ENCODE results near the gene RNU2-63P. TPM values are rescaled to one million over a fixed set of nuclear protein-coding genes. Genes with fewer than 3 reads are reported as not detected.
"Not testable (repeated sequence)": the region's sequence is repeated elsewhere in the genome, so short reads cannot be mapped to it uniquely, and the experiment has no call there.

The RNU2-63P gene
- total RNA-seq, 1 donor from 2014 or later: 6.9 TPM

GRCh38 chr2:88006912-88007439, 9.4 kb downstream of the RNU2-63P start:
- no peak for TF ChIP-seq CTCF (IDR thresholded peaks at IDR 0.05; ENCODE audit: unreplicated experiment)
- no peak for DNase-seq (ENCODE audit: low spot score)
- no peak overlapping the region for H3K4me3 Mint-ChIP-seq (ENCODE audit: unreplicated experiment)
- H3K9me3 Mint-ChIP-seq (ENCODE audit: unreplicated experiment): no peaks in the 10 kb centered on the region
- peaks cover 2% of the 10 kb centered on the region for H3K27me3 Mint-ChIP-seq (ENCODE audit: unreplicated experiment)
- H3K36me3 Mint-ChIP-seq (ENCODE audit: low read depth, unreplicated experiment): no peaks in the 10 kb centered on the region
- no peaks in the 10 kb centered on the region for H3K4me1 Mint-ChIP-seq (ENCODE audit: unreplicated experiment)
- no peak overlapping the region for H3K27ac Mint-ChIP-seq (ENCODE audit: unreplicated experiment)

- no peak for DNase-seq (ENCODE audit: low spot score)
- TF ChIP-seq CTCF (IDR thresholded peaks at IDR 0.05; ENCODE audit: unreplicated experiment): no peak
- Mint-ChIP-seq H3K36me3 (ENCODE audit: low read depth, unreplicated experiment) (no peaks in the 10 kb centered on the region), H3K27ac (ENCODE audit: unreplicated experiment) (no peak overlapping the region), H3K9me3 (ENCODE audit: unreplicated experiment) (no peaks in the 10 kb centered on the region), H3K4me3 (ENCODE audit: unreplicated experiment) (no peak overlapping the region), H3K4me1 (ENCODE audit: unreplicated experiment) (no peaks in the 10 kb centered on the region), H3K27me3 (ENCODE audit: unreplicated experiment) (peaks cover 2% of the 10 kb centered on the region)
Observed at GRCh38 chr2:88005776-88006175, 10.6 kb downstream of the RNU2-63P start.

- H3K9me3 Mint-ChIP-seq (ENCODE audit: unreplicated experiment): no peaks in the 10 kb centered on the region
- no peak overlapping the region for H3K4me3 Mint-ChIP-seq (ENCODE audit: unreplicated experiment)
- H3K27me3 Mint-ChIP-seq (ENCODE audit: unreplicated experiment): peaks cover 4% of the 10 kb centered on the region
- no peaks in the 10 kb centered on the region for H3K4me1 Mint-ChIP-seq (ENCODE audit: unreplicated experiment)
- no peak overlapping the region for H3K27ac Mint-ChIP-seq (ENCODE audit: unreplicated experiment)
- no peak for TF ChIP-seq CTCF (IDR thresholded peaks at IDR 0.05; ENCODE audit: unreplicated experiment)
- H3K36me3 Mint-ChIP-seq (ENCODE audit: low read depth, unreplicated experiment): no peaks in the 10 kb centered on the region
- DNase-seq (ENCODE audit: low spot score): peak; percentile 17
Observed at GRCh38 chr2:88003074-88003755, 13.1 kb downstream of the RNU2-63P start.

GRCh38 chr2:88002359-88002707, 14.0 kb downstream of the RNU2-63P start:
- no peaks in the 10 kb centered on the region for H3K9me3 Mint-ChIP-seq (ENCODE audit: unreplicated experiment)

GRCh38 chr2:88000474-88000873, 15.9 kb downstream of the RNU2-63P start:
- H3K36me3 Mint-ChIP-seq (ENCODE audit: low read depth, unreplicated experiment); DNase-seq (ENCODE audit: low spot score); H3K27ac Mint-ChIP-seq (ENCODE audit: unreplicated experiment); H3K9me3 Mint-ChIP-seq (ENCODE audit: unreplicated experiment); H3K4me1 Mint-ChIP-seq (ENCODE audit: unreplicated experiment); H3K4me3 Mint-ChIP-seq (ENCODE audit: unreplicated experiment); H3K27me3 Mint-ChIP-seq (ENCODE audit: unreplicated experiment): not testable (repeated sequence)

More at GRCh38 chr2:88002359-88002707, 14.0 kb downstream of the RNU2-63P start:
- no peaks in the 10 kb centered on the region for H3K4me1 Mint-ChIP-seq (ENCODE audit: unreplicated experiment)
- no peaks in the 10 kb centered on the region for H3K36me3 Mint-ChIP-seq (ENCODE audit: low read depth, unreplicated experiment)
- DNase-seq (ENCODE audit: low spot score): no peak
- H3K27ac Mint-ChIP-seq (ENCODE audit: unreplicated experiment): no peak overlapping the region
- no peak for TF ChIP-seq CTCF (IDR thresholded peaks at IDR 0.05; ENCODE audit: unreplicated experiment)
- no peak overlapping the region for H3K4me3 Mint-ChIP-seq (ENCODE audit: unreplicated experiment)
- H3K27me3 Mint-ChIP-seq (ENCODE audit: unreplicated experiment): peaks cover 4% of the 10 kb centered on the region
